Right lobe of liver (tissue), 4 donors: ENCODE data around the gene NEGR1.

Experiments
- CTCF ChIP-seq, 4 donors: fragments of 200-600 bp in 3 of 4; fragments of 450-650 bp in 1 of 4; IDR thresholded peaks; one replicate each; pipeline versions ENCODE4 v1.5.1 to v1.8.0; 2016 to 2022; ENCODE audit warnings: antibody characterized with exemption in 4 of 4, mild to moderate bottlenecking in 2 of 4
- POLR2A ChIP-seq: fragments of 450-650 bp; IDR thresholded peaks from one replicate; pipeline ENCODE4 v1.6.1; 2017; ENCODE audit warnings: antibody characterized with exemption, mild to moderate bottlenecking
- donor health status: DM: no; HTN: no; CAD: no.
- donor health status: DM: no; HTN: no; CAD: no.
- donor health status: DM: no; HTN: yes; CAD: no.

GRCh38 chr1:71784241-71784640 lies 498.1 kb downstream of the NEGR1 start:
- no peak for TF ChIP-seq POLR2A
- no peak for TF ChIP-seq CTCF (IDR thresholded peaks at IDR 0.05)
